ENCODE data around the gene MRPL24.
A peak's percentile ranks its signal among the peaks of the same experiment; 100 is the strongest.

MRPL24 gene

DNA sequence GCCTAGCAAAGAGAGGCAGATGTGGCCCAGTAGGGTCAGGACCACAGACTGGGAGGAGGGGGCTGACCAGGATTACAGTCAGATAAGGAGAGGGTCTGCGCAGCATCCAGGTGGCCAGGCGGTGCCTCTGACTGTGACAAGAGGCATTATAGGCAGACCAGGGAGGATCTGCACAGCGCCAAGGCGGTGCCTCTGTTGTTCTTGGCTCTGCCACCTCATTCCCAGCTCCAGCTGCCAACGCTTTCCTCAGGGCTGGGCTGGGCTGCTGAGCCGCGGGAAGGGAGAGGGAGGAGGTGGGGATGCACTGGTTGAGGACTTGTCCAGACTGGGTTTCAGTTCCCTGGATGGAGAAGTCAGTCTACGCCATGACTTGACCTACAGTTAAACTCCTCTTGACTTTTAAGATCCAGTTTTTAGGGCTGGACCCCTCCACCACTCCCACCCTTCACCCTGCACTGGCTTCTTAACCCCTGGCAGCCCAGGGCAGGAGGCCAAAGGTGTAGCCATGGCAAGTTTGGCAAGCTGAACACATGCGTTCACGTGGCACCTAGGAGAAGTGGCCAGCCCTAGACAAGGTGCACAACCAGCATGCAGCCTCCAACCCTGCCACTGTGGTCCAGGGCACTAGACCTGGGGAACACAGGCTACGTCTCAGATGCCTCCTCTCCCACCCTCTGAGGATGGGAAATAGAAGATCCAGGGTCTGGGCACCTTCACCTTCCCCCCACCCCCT lies 31.0 kb downstream of the MRPL24 start:
- peak; percentile 82 for DNase-seq (ENCODE audit: low spot score)

DNA sequence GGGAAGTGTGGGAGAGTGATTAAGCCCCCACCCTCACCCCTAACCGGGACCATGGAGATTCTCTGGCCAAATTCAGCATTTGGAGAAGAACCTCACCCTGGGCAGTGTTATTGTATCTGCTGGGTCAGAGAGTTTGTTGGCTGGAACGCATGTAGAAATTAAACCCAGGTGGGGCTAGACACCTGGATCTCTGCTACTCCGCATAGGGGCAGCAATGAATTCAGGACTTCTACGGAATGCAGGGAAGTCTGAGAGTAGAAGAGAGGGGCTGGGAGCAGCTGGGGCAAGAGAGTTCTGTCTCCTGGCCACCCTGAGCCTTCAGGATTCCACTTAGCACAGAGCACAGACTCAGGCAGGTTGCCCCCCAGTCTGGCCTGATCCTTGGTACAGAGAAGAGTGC lies 31.9 kb downstream of the MRPL24 start:
- DNase-seq (ENCODE audit: low spot score) = no peak

GRCh38 chr1:156708218-156708661 lies 32.6 kb downstream of the MRPL24 start:
- no peak for DNase-seq (ENCODE audit: low spot score)

DNA sequence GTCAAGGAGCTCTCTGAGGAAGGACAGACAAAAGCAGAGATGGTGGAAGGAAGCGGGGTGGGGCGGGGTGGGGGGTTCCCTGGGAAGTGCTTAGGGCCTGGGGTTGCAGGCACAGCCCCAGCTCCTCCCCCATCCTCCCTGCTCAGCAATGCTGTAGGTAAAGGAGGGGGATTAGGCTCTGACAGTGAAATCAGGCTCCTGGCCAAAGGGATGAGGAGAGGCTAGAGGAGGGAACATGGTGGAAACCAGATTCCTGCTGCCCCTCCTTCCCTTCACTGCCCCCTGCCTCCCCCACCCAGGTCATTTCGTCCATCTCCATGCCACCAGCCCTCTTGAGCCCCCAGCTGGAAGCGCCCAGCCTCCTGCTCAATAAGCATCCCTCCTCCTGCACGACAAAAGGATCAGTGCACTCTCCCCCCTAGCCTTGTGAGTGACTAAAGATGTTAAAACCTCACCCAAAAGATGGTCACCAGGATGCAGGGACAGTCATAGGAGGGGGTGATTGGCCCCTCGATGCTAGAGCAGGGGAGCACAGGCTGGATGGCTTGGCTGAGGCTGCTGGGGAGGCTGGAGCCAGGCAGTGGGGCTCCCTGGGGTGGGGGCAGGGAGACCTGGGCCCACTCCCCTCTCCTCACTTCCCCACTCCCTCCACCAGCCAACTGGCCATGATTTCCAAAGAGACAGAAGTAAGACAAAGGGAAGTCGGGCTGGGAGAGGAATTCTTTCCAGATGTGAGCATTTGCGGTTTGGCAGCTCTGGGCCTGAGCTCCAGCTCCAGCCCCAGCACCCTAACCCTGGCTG lies 33.3 kb downstream of the MRPL24 start:
- DNase-seq (ENCODE audit: low spot score) = peak; percentile 67

DNA sequence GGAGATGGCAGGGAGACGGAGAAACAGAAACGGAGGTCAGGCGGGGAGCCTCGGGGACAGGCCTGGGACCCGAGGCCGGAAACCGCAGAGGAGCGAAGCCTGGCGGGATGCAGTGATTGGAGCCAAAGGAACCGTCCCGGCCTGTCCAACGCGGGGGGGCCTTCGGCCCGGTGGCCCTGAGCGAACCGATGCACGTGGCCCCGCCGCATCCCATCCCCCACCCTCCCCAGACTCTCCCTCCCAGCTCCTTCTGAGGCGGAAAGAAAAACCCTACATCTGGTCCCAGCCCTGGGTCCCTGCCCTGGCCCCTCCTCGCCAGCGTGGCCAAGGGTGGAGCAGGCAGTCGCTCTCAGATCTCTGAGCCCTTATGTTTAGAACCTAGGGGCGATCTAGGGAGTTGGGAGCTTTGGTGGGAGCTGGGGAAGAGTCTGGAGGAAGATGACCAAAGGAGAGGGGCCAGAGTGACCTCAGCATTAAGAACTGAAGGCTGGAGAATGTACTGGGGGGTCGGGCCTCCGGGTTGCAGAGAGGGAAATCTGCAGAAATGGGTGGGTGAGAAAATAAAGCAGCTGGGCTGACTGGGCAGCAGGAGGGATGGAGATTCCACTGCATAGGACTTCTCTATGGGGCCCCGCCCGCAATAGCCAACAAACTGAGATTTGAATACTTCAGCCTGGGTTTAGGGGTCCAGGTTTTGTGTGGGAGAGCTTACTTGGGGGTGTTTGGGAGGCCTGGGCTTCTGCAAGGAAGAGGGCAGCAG lies 34.1 kb downstream of the MRPL24 start:
- peak; percentile 64 for DNase-seq (ENCODE audit: low spot score)

GRCh38 chr1:156705918-156706656 lies 34.8 kb downstream of the MRPL24 start:
- DNase-seq (ENCODE audit: low spot score) = peak; percentile 80

DNA sequence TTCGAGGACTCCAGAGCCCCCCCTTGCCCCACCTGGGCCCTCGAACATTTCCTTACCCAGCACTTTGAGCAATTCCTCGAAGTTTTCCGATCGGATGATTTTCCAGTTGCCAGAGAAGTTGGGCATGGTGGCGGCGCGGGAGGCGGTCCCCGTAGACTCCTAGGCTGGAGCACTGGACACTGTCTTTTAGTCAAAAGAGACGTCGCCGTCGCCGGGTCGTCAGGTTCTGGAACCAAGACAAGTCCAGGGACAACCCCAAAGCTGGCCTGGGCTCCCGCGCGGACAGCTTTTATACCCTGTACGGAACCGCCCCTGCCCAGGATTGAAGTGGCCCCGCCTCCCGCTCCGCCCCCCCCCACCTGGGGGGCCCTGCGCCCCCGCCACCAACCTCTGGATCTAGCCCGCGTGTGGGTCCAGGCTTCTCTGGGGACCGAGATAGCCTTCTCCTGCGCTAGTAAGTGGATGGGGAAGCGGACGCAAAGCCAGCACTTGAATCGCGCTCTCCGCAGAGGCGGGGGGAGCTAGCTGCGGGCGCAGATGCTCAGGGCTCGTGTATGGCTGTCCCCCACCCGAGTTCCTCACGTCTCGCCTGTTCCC lies 35.5 kb downstream of the MRPL24 start, which contains the start of gene CRABP2:
CRABP2 (minus strand) TSS at position 263 of the 597 bp plus-strand sequence; CDS start at position 126, 137 bp downstream.
- DNase-seq (ENCODE audit: low spot score) = peak; percentile 39

DNA sequence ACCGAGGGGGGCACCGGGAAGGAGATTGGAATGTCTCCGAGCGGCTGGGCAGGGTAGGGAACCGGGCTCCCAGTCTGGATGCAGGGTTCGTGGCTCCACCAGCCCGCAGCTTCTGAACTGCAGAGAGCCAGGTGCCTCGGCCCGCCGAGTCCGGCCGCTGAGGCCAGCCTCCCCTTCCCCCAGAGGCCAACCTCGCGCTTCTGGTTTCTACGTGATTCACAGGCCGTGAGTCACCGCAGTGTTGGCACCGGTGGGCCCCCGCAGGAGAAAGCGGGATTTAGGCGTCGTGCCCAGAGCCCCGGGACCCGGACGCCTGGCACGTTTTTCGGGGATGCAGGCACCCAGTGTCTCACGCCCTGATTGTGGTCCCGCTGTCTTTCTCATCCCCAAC lies 36.0 kb downstream of the MRPL24 start:
- DNase-seq (ENCODE audit: low spot score) = peak; percentile 70

DNA sequence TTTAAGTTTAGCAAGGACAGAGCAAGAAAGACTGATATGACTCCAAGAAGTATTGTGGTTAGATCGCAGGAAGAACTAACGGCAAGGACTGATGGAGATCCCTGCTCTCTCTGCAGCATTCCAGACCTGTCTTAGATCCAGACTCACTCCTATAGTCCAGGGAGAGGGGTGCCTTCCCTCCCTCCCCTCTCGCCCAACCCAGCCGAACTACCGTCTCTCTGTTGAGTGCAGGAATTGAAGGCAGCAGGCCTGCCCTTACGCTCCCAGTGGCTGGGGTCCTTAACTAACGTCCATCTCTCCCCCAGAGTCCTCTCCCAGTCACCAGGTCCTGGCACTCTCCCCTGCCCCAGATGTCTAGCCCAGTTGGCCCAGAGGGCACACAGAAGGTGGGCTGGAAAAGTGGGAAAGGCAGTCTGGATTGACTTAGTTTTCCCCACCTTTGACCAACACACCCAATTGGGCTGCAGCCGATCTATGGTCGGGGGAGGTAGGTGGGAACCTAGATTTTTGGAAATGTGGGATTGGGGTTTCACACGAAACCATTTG lies 36.6 kb downstream of the MRPL24 start:
- no peak for DNase-seq (ENCODE audit: low spot score)

GRCh38 chr1:156703741-156704140 lies 37.1 kb downstream of the MRPL24 start:
- no peak for DNase-seq (ENCODE audit: low spot score)

DNA sequence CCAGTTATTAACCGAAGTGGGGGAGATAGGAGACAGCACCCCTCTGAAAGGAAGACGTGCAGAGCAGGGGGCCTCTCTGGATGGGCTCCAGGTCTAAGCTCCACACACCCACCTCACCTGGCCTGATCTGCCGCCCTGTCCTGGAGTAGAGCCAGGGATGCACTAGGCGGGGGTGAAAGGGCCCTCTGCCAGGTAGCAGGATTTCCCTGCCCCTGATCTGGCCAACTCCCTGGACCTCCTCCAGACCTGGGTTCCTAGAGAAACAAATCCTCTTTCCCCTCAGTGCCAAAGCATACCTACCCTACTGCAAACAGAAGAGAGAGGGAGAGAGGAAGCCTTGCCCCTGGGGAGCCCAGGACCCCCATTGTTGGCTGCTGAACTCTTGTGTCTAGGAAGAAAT lies 37.6 kb downstream of the MRPL24 start:
- DNase-seq (ENCODE audit: low spot score) = no peak

DNA sequence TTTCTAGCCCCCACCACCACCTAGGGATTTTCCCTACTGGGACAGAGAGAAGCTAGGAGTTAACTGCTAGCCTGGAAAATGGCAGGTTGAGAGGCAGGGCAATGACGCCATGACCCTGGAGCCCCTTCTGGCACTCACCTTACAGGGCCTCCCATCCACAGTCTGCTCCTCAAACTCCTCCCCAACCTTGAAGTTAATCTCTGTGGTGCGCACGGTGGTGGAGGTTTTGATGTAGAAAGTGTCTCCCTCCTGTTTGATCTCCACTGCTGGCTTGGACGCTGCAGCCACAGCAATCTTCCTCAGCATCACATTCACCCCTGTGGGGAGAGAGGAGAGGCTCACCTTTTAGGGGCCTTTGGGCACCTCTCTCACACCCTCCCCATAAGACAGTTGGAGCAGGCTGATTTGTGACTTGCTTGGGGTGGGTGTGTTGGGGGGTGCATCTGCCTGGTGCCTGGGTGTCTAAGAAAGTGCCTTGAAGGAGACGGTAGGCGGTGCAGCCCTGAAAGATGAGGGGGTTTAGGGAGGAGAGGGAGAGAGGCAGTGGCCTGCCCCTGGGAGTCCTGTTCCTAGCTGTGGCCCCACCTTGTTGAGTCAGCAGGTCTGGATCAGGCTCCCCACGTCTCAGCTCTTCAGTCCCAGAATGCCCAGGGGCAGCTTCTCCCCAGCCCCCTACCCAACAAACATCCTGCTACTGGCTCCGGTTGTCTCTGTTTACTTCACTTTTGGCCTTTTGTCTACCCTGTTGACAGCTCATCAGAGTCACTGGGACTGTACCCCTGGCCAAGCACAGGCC lies 40.0 kb downstream of the MRPL24 start:
- DNase-seq (ENCODE audit: low spot score) = no peak

GRCh38 chr1:156698995-156699394 lies 41.9 kb downstream of the MRPL24 start:
- no peak for DNase-seq (ENCODE audit: low spot score)

DNA sequence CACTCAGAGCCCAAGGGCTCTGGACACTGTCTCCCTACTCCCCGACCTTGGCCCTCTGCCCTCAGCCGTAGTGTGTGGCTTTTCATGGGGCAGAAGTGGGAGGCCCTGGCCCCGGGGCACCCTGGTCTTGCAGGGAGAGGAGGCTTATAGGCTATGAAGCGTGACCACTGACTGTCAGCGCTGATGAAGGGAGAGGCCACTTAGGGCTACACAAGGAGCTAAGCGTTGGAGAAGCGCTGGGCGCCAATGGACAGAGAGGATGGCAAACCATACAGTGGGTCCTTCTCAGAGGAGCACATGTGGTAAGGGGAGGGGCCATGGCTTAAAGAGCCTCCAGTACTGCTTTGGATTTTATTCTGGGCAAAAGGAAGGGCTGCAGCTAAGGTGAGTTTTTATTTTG lies 43.4 kb downstream of the MRPL24 start:
- no peak for DNase-seq (ENCODE audit: low spot score)

- no peak for DNase-seq (ENCODE audit: low spot score)
These were observed 44.1 kb downstream of the MRPL24 start for GRCh38 chr1:156696755-156697154.

DNA sequence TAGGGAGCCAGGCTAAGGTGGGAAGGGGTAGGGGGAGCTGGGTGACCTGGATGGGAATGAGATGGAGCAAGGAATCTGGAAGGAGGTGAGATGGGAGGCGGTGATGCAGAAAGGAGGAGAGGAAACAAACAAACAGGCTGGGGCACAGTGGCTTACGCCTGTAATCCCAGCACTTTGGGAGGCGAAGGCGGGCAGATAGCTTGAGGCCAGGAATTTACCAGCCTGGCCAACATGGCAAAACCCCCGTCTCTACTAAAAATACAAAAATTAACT lies 46.3 kb downstream of the MRPL24 start:
- no peak for DNase-seq (ENCODE audit: low spot score)

GRCh38 chr1:156693848-156694689 lies 46.8 kb downstream of the MRPL24 start:
- DNase-seq (ENCODE audit: low spot score) = no peak

- DNase-seq (ENCODE audit: low spot score) = no peak
These were observed 47.7 kb downstream of the MRPL24 start for GRCh38 chr1:156692925-156693847.

Data from AG08396 (cell line).